Stimulated activated CD4-positive, alpha-beta T cell treated with anti-CD3 and anti-CD28 coated beads, TNF-alpha, amount 100 ng/mL, for 24 hours (primary cell): ENCODE data around the gene GALNT9.
"Not testable (repeated sequence)": the region's sequence is repeated elsewhere in the genome, so short reads cannot be mapped to it uniquely, and the experiment has no call there.

Source experiments
- DNase-seq, 3 experiments: peaks; one replicate each; pipeline ENCODE4 v3.0.0-alpha.2; 2020; ENCODE audit warnings: low read depth in 3 of 3

Gene GALNT9

DNA sequence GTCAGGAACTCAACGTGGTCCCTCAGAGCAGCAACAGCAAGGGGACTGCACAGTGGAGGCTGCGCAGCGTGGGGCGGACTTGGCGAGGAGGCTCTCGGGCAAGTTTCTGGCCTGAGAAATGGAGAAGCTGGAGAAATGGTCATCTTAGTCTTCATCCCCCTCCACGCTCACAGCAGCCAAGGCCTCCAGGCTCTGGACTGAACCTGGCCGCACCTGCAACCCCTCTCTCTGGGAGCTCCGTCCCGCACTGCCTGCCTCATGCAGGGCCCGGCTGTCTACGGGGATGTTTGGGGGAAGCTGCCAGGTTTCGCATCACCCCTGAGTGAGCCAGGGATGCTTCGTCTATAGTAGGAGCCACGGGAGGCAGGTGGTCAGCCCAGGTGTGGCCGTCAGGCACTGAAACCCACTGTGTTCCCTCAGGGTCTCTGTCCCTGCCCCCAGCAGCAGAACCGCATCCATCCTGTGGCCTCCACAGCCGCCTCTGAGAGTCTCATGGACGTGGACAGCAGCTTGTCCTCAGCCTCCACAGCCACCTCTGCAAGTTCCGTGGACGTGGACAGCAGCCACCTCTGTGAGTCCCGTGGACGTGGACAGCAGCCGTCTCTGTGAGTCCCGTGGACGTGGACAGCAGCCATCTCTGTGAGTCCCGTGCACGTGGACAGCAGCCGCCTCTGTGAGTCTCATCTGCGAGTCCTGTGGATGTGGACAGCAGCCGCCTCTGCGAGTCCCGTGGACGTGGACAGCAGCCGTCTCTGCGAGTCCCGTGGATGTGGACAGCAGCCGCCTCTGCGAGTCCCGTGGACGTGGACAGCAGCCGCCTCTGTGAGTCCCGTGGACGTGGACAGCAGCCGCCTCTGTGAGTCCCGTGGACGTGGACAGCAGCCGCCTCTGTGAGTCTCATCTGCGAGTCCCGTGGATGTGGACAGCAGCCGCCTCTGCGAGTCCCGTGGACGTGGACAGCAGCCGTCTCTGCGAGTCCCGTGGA, 29.1 kb upstream of the GALNT9 start:
- not testable (repeated sequence) for DNase-seq

DNA sequence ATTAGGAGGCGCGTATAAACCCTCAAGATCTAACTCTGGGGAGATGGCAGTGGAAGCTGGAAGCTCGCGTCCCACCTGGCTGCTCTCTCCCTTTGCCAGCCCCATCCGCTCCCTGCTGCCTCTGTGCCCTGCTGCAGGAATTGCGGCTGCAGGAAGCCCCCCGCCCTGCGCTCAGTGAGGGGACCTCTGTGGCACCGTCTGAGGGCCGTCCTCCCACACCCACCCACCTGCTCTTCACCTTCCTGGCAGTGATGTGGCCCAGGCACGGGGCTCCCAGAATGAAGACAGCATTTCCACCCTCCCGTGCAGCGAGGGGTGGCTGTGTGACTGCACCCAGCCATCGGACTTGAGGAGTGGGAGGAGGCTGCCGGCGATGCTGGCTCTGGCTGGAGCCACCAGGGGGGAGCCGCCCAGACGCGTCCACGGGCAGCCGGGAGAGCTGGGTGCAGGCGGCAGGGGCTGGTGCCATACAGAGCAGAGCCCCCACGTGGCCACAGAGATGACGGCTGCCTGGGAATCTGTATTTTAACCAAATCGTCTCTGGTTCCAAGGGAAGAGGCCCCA, 28.3 kb upstream of the GALNT9 start:
- DNase-seq = no peak

DNA sequence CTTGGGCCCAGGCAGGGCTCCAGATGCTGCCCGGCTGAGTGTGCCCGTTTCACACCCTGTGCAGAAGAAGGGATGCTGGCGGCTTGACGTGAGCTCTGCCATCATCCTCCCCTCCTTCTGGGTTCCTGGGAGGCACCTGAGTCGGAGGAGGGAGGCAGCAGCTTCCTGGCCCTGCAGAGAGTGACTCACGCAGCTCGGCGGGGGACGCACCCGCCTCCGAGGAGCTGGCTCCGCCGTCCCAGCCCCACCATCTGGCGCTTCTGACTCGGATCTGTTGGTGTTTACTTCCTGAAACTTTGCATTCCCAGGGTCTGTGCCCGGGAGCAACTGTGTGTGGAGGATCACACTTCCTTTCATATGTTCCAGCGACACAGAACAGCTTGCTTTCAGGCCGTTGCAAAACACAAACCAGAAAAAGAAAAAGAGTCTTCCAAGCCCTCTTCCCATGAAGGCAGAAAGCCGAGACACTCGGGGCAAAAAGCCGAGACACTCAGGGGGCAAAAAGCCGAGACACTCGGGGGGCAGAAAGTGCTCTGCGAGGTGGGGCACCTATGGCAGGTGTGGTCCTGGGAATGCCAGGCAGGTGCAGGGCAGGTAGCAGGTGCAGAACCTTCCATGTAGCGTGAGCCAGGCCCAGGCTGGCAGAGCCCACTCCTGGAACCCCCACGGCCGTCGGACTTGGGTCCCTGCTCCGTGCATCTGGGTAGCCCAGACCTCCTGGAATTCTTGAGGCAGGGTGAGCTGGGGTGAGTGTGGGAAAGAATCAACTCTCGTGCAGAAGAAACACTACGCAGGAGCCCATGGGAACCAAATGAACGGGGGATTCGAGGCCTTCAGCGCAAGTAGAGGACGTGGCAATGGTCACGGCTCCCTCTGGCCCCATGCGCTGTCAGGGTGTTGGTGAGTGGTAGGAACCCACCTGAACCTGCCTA, 27.6 kb upstream of the GALNT9 start:
- peak in 1 of 3 experiments; percentile 5 for DNase-seq

DNA sequence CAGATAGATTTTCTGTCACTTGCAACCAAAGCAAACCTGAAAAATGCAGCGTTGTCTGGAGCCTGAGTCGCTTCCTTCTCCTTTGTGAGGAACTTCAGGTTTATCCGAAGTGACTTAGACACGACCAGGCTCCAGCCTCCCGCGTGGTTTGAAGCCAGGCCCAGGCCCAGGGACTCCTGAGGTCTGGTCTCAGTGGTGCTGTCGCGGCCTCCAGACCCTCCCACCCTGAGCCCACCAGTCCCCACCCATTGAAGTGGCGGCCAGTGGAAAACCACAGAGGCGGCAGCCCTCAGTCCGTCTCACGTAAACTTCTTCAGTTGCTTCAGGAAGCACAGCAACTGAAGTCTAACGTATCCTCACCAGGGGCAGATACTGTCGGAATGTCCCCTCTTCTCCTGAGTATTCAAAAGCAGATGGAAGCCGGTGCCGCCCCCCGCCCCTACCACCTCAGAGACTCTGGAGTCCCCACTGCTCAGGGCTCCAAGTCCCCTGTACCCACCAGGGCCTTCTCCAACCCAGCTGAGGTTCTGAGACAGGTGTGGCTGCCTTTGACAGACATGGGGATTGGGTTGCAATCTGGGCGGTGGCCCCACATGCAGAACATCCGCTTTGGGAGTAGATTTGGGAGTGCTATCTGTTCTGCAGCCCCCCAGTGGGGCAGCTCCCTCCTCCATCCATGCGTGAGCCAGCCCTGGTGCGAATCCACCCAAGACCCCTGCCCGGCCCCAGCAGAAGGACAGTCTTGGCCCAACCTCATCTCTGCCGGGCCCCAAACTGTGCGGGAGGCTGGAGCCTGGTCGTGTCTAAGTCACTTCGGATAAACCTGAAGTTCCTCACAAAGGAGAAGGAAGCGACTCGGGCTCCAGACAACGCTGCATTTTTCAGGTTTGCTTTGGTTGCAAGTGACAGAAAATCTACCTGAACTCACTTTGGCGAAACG, 26.6 kb upstream of the GALNT9 start:
- no peak for DNase-seq

DNA sequence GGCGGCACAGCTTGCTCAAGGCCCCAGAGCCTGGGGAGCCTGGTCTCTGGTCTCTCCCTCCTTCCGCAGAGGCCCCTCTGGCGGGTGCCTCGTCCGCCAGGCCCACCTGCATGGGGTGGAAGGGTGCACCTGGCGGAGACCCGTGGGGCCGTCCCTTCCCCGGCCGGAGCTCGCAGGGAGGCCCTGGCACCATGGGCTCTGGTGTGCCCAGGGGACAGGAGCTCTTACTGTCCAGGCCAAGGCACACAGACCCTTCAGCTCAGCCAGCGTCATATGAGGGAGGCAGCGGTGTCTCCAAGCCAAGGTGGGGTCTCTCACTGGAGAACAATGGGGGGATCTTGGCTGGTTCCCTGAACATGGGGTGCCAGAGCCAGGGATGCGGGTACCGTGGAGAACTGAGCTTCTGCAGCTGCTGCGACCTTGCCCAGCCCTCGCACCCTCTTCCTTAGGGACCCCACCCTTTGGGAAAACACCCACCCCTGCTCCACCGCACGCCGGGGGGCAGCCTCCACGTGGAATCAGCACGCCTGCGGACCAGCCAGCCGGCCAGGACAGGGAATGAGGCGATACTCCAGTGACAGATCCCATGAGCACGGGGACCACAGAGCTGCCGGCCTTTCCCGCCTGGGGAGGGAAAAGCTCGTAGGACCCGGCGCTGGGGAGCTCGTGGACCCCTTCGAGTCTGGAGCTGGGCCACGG, 25.7 kb upstream of the GALNT9 start:
- no peak for DNase-seq

DNA sequence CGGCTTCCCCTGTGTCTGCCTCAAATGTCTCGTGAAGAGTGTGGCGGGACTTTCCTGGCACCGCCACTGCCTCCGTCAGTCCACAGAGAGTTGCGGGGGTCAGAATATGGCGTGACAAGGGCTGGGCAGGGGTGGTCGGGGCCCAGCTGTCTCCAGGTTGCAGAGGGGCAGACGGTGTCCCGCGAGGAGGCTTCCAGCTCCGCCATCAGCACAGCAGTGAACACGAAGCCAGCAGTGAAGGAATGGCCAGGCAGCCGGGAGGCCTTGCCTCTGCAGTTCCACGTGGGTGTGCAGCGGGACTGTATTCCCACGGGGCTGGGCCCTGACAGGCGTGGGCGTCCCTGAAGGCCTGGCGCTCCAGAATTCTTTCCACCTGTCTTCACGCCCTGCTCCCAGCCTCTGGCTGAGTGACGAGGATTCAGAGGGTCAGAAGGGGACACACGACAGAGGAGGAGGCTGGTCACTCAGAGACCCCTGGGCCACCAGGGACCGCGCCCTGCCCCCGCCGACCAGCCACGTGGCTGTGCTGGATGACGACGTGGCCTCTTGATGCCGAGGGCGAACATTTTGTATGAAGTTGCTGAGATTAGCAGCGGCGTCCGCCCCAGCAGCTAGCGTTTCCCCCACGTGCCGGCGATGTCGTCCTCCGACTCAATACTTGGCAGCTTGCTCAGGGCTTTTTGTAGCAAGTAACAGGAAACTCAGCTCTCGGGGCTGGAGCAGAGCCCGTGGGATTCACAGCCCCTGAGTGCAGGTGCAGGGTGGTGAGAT, 25.0 kb upstream of the GALNT9 start:
- no peak for DNase-seq

DNA sequence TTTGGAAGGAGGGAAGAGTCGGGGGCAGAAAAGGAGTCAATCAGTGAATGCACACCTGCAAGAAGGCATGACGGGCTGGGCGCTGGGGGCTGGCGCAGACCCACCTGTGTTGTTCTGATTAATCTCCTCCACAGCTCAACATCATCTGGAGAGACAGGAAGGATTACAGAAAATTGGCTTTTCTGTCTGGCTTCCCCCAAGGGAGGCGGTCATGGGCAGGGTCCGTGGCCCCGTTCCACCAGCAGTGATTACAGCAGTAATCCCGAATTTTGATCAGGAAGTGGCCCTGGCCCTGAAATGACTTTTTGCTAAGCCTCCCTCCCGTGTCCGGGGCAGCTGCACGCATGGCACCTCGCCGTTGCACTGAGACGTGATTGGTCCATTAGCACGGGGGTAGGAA, 24.4 kb upstream of the GALNT9 start:
- DNase-seq = no peak

DNA sequence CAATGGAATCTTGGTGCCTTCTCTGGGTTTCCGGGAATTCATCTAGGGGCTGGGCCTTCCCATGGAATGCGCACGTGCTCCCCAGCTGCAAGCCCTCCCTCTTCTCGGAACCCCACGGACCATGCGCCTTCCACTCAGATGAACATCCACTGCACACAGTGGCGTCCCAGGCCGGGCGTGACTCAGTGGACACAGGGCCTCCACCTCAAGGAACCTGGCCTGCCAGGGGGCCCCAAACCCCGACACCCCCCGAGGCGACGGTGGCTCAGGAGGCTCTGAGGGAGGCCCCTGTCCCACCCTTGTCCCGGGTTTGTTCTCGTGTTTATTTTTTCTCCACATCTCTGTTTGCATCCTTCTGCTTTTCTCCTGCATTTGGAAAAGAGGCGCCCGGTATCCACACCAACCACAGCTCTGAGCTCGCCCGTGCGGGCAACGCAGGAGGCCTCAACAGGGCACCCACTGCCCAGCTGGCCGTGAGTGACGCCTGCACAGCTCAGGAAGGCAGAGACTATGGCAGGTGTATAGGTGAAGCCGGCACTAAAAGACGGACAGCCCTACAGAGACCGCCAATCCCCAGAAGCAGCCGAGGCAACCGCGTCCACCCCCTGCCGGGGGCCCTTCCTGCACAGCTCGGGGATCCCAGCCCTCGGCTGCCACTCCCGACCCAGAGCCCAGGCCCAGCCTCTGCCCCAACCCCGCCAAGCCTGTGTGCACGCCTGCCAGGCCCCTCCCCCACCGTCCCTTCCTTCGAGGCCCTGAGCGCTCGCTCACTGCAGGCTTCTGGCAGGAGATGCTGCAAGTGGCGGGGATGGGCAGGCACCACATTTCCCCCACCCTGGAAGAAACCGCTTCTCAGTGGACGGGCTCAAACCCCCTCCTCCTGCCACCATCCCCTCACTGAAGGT, 23.8 kb upstream of the GALNT9 start:
- DNase-seq = no peak

DNA sequence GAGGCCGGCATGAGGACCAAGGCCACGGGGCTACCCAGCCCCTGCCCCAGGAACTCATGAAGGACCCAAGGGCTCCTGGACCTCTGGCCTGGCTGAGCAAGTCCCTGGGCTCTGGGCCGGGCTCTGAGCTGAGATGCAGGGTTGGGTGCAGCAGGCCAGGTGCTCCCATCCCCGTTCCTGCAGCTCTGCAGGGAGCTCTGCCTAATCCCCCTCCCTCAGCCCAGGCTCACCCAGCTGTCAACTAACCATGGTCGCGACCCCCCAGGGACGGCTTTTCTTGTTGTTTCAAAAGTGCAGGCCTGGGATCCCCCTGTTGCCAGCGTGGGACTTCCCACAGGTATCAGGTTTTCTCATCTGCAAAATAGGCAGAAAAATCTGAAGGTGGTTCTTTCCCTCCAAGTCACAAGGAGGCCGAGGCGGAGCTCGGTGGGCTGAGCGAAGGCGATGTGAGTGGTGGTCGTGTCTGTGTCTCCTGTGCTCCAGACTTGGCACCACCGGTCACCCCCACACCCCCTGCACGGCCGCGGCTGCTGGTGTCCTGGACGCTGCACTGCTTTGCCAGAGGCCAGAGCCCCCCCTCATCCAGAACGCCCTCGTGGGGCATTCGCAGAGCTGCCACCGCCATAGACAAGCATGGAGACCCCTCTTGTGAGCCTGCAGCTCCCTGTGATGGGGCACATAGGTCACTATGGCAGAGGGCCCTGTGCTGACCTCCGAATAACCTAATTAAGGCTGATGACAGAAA, 22.5 kb upstream of the GALNT9 start:
- no peak for DNase-seq

DNA sequence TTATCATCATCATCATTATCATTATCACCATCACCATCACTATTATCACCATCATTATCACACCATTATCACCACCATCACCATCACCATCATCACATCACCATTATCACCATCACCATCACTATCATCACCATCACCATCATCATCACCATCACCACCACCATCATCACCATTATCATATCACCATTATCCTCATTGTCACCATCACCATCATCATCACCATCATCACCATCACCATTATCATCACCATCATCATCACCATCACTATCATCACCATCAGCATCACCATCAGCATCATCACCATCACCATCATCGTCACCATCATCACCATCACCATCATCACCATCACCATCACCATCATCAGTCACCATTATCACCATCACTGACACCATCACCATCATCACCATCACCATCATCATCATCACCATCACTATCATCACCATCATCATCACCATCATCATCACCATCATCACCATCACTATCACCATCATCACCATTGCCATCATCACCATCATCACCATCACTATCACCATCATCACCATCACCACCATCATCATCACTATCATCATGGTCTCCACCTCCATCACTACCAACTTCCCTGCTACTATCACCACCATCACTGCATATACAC, 20.2 kb upstream of the GALNT9 start:
- no peak for DNase-seq

DNA sequence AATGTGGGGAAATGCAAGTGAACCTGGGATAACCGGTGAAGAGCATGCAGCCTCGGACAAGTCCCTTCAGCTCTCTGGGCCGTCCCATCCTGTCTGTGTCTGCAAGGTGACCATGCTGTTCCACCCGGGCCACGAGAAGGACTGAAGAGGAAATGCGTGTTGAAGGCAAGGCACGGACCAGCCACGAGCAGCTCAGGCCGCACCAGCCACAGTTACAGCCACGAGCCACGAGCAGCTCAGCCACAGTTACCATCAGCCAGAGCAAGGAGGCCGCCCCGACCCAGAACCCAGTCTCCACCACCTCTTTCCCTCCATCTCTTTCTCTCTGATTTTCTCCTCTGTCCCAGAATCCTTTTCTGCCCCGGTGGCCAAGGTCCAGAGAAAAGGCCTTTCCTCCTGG, 18.8 kb upstream of the GALNT9 start:
- DNase-seq = no peak

DNA sequence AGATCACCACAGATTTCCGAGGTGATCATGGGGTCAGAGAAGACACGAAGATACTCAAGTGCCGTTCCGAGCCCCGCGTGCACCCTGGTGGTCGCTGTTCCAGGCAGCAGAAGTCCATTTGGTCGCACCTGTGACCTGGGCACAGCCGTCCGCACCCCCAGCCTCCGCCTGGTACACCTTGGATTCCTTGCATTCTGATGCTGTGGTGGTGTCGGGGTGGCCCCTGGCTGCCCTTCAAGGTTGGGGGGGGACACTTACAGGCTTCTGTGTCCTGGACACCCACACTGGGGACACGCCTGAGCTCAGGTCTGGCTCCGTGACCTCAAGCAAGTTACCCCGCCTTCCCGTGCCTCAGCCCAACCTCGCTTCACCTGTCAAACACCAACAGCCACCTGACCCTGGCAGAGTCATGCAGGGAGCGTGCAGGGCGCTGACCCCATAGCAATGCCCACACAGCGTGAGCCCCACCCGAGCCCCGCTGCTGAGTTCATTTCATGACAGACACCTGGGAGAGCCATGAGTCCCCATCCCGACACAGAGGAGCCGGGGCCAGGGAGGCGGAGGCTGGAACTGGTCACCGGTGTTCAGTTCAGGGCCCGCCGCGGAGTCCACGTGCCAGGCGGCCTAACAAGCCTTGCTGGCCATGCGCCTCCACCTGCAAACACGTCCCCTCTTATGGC, 17.9 kb upstream of the GALNT9 start:
- no peak for DNase-seq

DNA sequence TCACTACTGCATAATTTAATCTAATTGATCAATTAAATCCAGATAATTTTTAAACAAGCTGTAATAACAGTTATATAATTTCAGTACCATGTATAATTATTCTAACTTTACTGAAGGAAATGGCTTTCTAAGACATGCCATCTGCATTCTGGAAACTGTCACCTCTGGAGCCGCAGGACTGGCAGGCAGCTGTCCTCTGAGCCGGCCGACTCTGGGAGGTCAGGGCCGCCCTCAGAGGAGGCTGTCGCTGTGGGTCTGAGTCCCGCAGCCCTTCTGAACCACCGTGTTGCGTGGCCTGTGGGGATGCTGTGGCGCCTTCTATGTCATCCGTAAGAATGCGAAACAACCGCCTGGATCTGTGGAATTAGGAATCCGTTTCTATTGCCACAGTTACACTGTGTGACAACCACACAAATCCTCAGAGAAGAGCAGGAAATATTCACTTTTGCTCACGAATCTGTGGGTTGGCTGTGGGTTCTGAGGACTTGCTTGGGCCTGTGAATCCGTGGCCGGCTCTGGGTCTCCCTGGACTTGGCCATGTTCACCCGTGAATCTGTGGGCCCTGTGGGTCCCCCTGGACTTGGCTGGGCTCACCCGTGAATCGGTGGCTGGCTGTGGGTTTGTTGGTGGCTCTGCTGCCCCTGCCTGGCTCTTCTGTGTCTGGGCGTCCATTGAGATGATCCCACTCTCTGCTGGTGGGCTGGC, 17.2 kb upstream of the GALNT9 start:
- no peak for DNase-seq

DNA sequence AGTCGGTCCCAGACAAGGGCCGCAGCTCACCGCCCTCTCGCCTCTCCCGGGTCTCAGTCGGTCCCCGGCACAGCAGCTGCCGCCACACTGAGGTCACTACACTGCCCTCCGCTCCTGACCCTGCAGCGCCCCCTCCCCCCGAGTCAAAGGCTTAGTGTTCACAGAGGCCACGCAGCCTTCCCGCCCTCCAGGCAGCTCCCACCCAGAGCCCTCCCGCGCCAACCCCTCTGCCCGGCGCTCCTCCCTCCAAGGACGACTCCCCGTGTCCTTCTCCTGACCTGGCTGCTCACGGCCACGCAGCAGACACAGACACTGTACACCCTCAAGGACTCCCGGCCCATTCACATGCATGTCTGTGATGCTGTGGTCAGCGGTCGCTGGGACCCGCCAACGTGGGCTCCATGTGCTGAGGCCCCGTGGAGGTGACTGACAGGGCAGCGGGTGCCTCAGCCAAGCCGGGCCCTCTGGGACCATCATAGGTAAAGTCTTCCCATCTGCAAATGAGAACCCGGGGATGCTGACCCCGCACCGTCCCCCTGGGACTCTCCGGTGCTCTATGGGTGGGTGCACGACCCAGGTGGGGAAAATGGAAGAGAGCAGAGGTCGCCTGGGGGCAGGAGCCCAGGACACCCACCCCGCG, 16.3 kb upstream of the GALNT9 start:
- DNase-seq = no peak

DNA sequence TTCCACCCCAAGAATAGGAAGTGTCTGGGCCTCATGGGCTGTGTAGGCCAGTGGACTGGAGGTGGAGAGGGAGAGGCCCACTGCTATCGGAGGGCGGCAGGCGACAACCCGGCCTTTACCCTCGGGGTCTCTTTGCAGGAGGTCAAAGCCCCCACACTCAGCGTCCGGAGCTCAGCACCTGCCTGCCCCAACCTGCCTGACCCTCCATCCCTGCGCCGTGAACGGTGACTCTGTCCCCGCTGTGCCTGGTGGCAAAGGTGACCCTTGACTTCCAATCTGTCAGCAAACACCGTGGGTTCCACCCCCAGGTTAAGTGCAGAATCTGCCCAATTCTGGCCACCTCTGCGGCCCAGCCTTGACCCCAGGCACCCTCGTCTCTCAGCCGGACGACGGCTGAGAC, 15.7 kb upstream of the GALNT9 start:
- no peak for DNase-seq

DNA sequence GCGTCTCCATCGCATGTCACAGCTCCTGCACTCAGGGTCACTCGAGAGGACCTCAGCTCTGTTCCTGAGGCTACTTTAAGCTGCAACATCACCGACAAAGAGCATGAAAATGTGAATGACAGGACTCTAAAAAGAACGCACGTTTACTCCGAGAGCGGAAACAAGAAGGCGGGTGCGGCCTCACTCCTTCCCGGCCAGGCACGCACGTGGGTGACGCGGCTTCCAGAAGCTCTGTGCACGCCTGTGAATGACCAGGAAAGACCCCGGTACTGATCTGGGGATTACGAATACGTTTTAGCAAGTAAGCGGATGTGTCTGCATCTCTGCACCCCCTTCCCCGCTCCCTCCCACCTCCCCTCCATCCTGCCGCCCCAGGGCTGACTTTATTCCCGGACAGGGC, 15.2 kb upstream of the GALNT9 start:
- no peak for DNase-seq
